Calu3 (cell line): ENCODE measurements around the gene NKX6-1. TPM values are rescaled to one million over a fixed set of nuclear protein-coding genes. Genes with fewer than 3 reads are reported as not detected.
A peak's percentile ranks its signal among the peaks of the same experiment; 100 is the strongest.

Experiments used
- Bru-seq: library from RNA; stranded (reverse); fragments of 400-500 nt; gene quantifications from one replicate; lab custom pipeline; 2021; lab: Mats Ljungman, UMichigan
- BruChase-seq, 2 experiments: library from RNA; stranded (reverse); fragments of 400-500 nt; gene quantifications; one replicate each; lab custom pipeline; 2021; lab: Mats Ljungman, UMichigan
- BruUV-seq: library from RNA; stranded (reverse); fragments of 400-500 nt; replicated peaks from 2 replicates; lab custom pipeline; 2021; lab: Mats Ljungman, UMichigan
- CTCF ChIA-PET: fragments of 300-600 bp; sonication (Branson Sonifier 250); formaldehyde crosslinking; loops from one replicate; lab custom pipeline; 2022; ENCODE audit warnings: antibody characterized with exemption; lab: Charles Lee
- DNase-seq: peaks from one replicate; pipeline ENCODE4 v3.0.0; 2022
- H3K27ac Mint-ChIP-seq: one replicate; pipeline ENCODE4 v1.8.0; 2022; ENCODE audit warnings: mixed read lengths; ENCODE audit not compliant: unreplicated experiment
- H3K27me3 Mint-ChIP-seq: one replicate; pipeline ENCODE4 v1.8.0; 2022; ENCODE audit warnings: mixed read lengths; ENCODE audit not compliant: unreplicated experiment
- H3K36me3 Mint-ChIP-seq: one replicate; pipeline ENCODE4 v1.8.0; 2022; ENCODE audit warnings: mild to moderate bottlenecking, moderate library complexity, mixed read lengths; ENCODE audit not compliant: insufficient read depth, unreplicated experiment
- H3K4me1 Mint-ChIP-seq: one replicate; pipeline ENCODE4 v1.8.0; 2022; ENCODE audit warnings: mild to moderate bottlenecking, low read depth, mixed read lengths; ENCODE audit not compliant: unreplicated experiment
- H3K4me3 Mint-ChIP-seq: one replicate; pipeline ENCODE4 v1.8.0; 2022; ENCODE audit warnings: mild to moderate bottlenecking, low read depth, moderate library complexity, mixed read lengths; ENCODE audit not compliant: unreplicated experiment
- H3K9me3 Mint-ChIP-seq: one replicate; pipeline ENCODE4 v1.8.0; 2022; ENCODE audit warnings: low read depth, mixed read lengths; ENCODE audit not compliant: unreplicated experiment
- CTCF ChIP-seq: fragments of 200-600 bp; IDR thresholded peaks from one replicate; pipeline ENCODE4 v1.8.0; 2022; ENCODE audit warnings: antibody characterized with exemption; ENCODE audit not compliant: unreplicated experiment
- intact Hi-C: fragments of 100-400 bp; cut with micrococcal nuclease; formaldehyde crosslinking; loops from one replicate; pipeline ENCODE4 v1.10.0; 2022; ENCODE audit not compliant: unreplicated experiment
- long read RNA-seq: library from polyadenylated mRNA; stranded (forward); transcript quantifications from one replicate; pipeline ENCODE4 v2.0.0, GENCODE V29; 2022
- total RNA-seq: library from RNA; stranded (reverse); gene quantifications from 2 replicates; pipeline ENCODE4 v1.2.3, GENCODE V29; 2022

Gene NKX6-1
- total RNA-seq (1.2 and 1.8 TPM in 2 replicates), Bru-seq, nascent RNA (percentile 23 among the genes with signal in this experiment), BruChase-seq, experiment 1, labeled RNA remaining after a 6-hour chase (percentile 24 among the genes with signal in this experiment), BruChase-seq, experiment 2, labeled RNA remaining after a 2-hour chase (percentile 42 among the genes with signal in this experiment)
- long read RNA-seq, partial matches to known transcripts = 0 of 1 reads
- long read RNA-seq, other reads (novel, unspliced or antisense) = 0 of 1 reads

GRCh38 chr4:84498935-84499623 is at the start of gene NKX6-1:
Gene NKX6-1 (minus strand): TSS chr4:84499292. CDS start chr4:84498228, 1,064 bp downstream.
- Mint-ChIP-seq H3K36me3 (peaks cover 28% of the 10 kb centered on the region), H3K27me3 (no peaks in the 10 kb centered on the region), H3K4me1 (peaks cover 7% of the 10 kb centered on the region), H3K27ac (peak within 1 kb of the TSS; percentile 5), H3K9me3 (no peaks in the 10 kb centered on the region), H3K4me3 (peak within 1 kb of the TSS; percentile 78)
- DNase-seq = peak; percentile 91
- intact Hi-C loops = no loop called here
- no TSS peak for BruUV-seq
- CTCF ChIA-PET = interaction anchor here (0.6 to 1.3 kb wide), 3 partner anchors 12 to 363 kb away, joined by 4 to 9 read pairs (median 6); no protein-coding TSS in a partner anchor
- TF ChIP-seq CTCF = no peak

GRCh38 chr4:84547211-84547610 is 48.1 kb upstream of the NKX6-1 start:
- Mint-ChIP-seq H3K4me1 (no peaks in the 10 kb centered on the region), H3K4me3 (no peak overlapping the region), H3K9me3 (no peaks in the 10 kb centered on the region), H3K27ac (no peak overlapping the region), H3K27me3 (no peaks in the 10 kb centered on the region), H3K36me3 (no peaks in the 10 kb centered on the region)
- DNase-seq = no peak
- CTCF ChIA-PET = no interaction called here
- TF ChIP-seq CTCF = no peak
- intact Hi-C loops = no loop called here
- BruUV-seq = no TSS peak

GRCh38 chr4:84545093-84545492 is 46.0 kb upstream of the NKX6-1 start:
- TF ChIP-seq CTCF = no peak
- no peak overlapping the region for H3K27ac Mint-ChIP-seq
- H3K9me3 Mint-ChIP-seq = peaks cover 2% of the 10 kb centered on the region
- no TSS peak for BruUV-seq
- H3K4me1 Mint-ChIP-seq = no peaks in the 10 kb centered on the region
- CTCF ChIA-PET = no interaction called here
- no peaks in the 10 kb centered on the region for H3K36me3 Mint-ChIP-seq
- intact Hi-C loops = no loop called here
- no peak for DNase-seq
- no peaks in the 10 kb centered on the region for H3K27me3 Mint-ChIP-seq
- H3K4me3 Mint-ChIP-seq = no peak overlapping the region

- intact Hi-C loops = no loop called here
- CTCF ChIA-PET = no interaction called here
- no peak overlapping the region for H3K4me3 Mint-ChIP-seq
These were observed 36.8 kb upstream of the NKX6-1 start for GRCh38 chr4:84535901-84536300.

More at GRCh38 chr4:84535901-84536300, 36.8 kb upstream of the NKX6-1 start:
- DNase-seq = no peak
- Mint-ChIP-seq H3K27me3 (no peaks in the 10 kb centered on the region), H3K4me1 (no peaks in the 10 kb centered on the region), H3K9me3 (peaks cover 5% of the 10 kb centered on the region), H3K27ac (no peak overlapping the region), H3K36me3 (no peaks in the 10 kb centered on the region)
- no TSS peak for BruUV-seq
- TF ChIP-seq CTCF = no peak
